WTC11 (cell line): ENCODE measurements around the gene AOAH. TPM values are rescaled to one million over a fixed set of nuclear protein-coding genes. Genes with fewer than 3 reads are reported as not detected.

ENCODE experiments used
- ATAC-seq: fragments of 200-7000 bp; cut with Tn5 transposase; 2 replicates; pipeline ENCODE4 v1.10.0; 2021; ENCODE audit warnings: mild to moderate bottlenecking, moderate library complexity
- CTCF ChIA-PET: fragments of 300-600 bp; sonication (Branson Sonifier 250); formaldehyde crosslinking; loops from one replicate; lab custom pipeline; 2021; ENCODE audit warnings: antibody characterized with exemption; lab: Charles Lee
- POLR2A ChIA-PET: fragments of 350-600 bp; sonication (Branson Sonifier 250); formaldehyde crosslinking; loops from one replicate; lab custom pipeline; 2021; ENCODE audit warnings: antibody characterized with exemption; lab: Charles Lee
- DNase-seq: peaks from one replicate; pipeline ENCODE4 v3.0.0; 2021; ENCODE audit warnings: low spot score
- H3K27ac Mint-ChIP-seq: 2 replicates; pipeline ENCODE4 v1.8.0; 2021; ENCODE audit warnings: mixed read lengths
- H3K27me3 Mint-ChIP-seq: 2 replicates; pipeline ENCODE4 v1.8.0; 2021; ENCODE audit warnings: low read depth, mild to moderate bottlenecking, moderate library complexity, mixed read lengths
- H3K36me3 Mint-ChIP-seq: 2 replicates; pipeline ENCODE4 v1.8.0; 2021; ENCODE audit warnings: mixed read lengths
- H3K4me1 Mint-ChIP-seq: 2 replicates; pipeline ENCODE4 v1.8.0; 2022; ENCODE audit warnings: mixed read lengths
- H3K4me3 Mint-ChIP-seq: 2 replicates; pipeline ENCODE4 v1.8.0; 2021; ENCODE audit warnings: mild to moderate bottlenecking, moderate library complexity, mixed read lengths
- H3K9me3 Mint-ChIP-seq: 2 replicates; pipeline ENCODE4 v1.8.0; 2021; ENCODE audit warnings: mixed read lengths
- ATF1 ChIP-seq: sonication (generic); formaldehyde crosslinking; IDR thresholded peaks from 2 replicates; pipeline ENCODE4 v1.8.1; 2023; ENCODE audit warnings: mild to moderate bottlenecking, moderate library complexity, missing genetic modification reagents
- CBFB ChIP-seq: sonication (generic); formaldehyde crosslinking; IDR thresholded peaks from 2 replicates; pipeline ENCODE4 v1.8.1; 2022; ENCODE audit warnings: mild to moderate bottlenecking, low read depth, missing genetic modification reagents
- ELF4 ChIP-seq: sonication (generic); formaldehyde crosslinking; IDR thresholded peaks from 2 replicates; pipeline ENCODE4 v1.8.1; 2022; ENCODE audit warnings: low read depth, mild to moderate bottlenecking, moderate library complexity, missing genetic modification reagents
- FOXK1 ChIP-seq: sonication (generic); formaldehyde crosslinking; IDR thresholded peaks from 2 replicates; pipeline ENCODE4 v1.8.0; 2022; ENCODE audit warnings: mild to moderate bottlenecking, moderate library complexity, missing genetic modification reagents
- GRHL2 ChIP-seq: fragments of 250-450 bp; sonication (Bioruptor Pico); IDR thresholded peaks from 2 replicates; pipeline ENCODE4 v1.8.0; 2022; ENCODE audit warnings: mild to moderate bottlenecking, moderate library complexity; ENCODE audit not compliant: insufficient replicate concordance, severe bottlenecking
- GTF2I ChIP-seq: fragments of 250-450 bp; sonication (Bioruptor Pico); conservative IDR thresholded peaks from 2 replicates; pipeline ENCODE4 v1.4.0; 2021; ENCODE audit warnings: mild to moderate bottlenecking
- IRF2 ChIP-seq: sonication (generic); formaldehyde crosslinking; IDR thresholded peaks from 2 replicates; pipeline ENCODE4 v1.8.0; 2022; ENCODE audit warnings: low read depth, missing genetic modification reagents, borderline replicate concordance
- MLX ChIP-seq: sonication (generic); formaldehyde crosslinking; IDR thresholded peaks from 2 replicates; pipeline ENCODE4 v1.8.1; 2023; ENCODE audit warnings: mild to moderate bottlenecking, missing genetic modification reagents, moderate library complexity
- MXD4 ChIP-seq: fragments of 250-450 bp; sonication (Bioruptor Pico); IDR thresholded peaks from 2 replicates; pipeline ENCODE4 v1.8.0; 2021; ENCODE audit warnings: mild to moderate bottlenecking, moderate library complexity, borderline replicate concordance
- NR1H2 ChIP-seq: sonication (generic); formaldehyde crosslinking; IDR thresholded peaks from 2 replicates; pipeline ENCODE4 v1.9.0; 2021; ENCODE audit warnings: mild to moderate bottlenecking, moderate library complexity, missing genetic modification reagents
- OVOL2 ChIP-seq: fragments of 250-450 bp; sonication (Bioruptor Pico); IDR thresholded peaks from 2 replicates; pipeline ENCODE4 v1.9.0; 2021; ENCODE audit warnings: mild to moderate bottlenecking, borderline replicate concordance
- PRRX2 ChIP-seq: fragments of 250-450 bp; sonication (Bioruptor Pico); IDR thresholded peaks from 2 replicates; pipeline ENCODE4 v1.8.0; 2021; ENCODE audit warnings: mild to moderate bottlenecking
- TP53 ChIP-seq: sonication (generic); formaldehyde crosslinking; IDR thresholded peaks from 2 replicates; pipeline ENCODE4 v1.8.1; 2023; ENCODE audit warnings: mild to moderate bottlenecking, missing genetic modification reagents
- ZNF121 ChIP-seq: sonication (generic); formaldehyde crosslinking; IDR thresholded peaks from 2 replicates; pipeline ENCODE4 v1.8.0; 2023; ENCODE audit warnings: missing genetic modification reagents
- ZNF219 ChIP-seq: sonication (generic); formaldehyde crosslinking; IDR thresholded peaks from 2 replicates; pipeline ENCODE4 v1.8.0; 2023; ENCODE audit warnings: missing genetic modification reagents, mild to moderate bottlenecking, borderline replicate concordance
- ZNF232 ChIP-seq: sonication (generic); formaldehyde crosslinking; IDR thresholded peaks from 2 replicates; pipeline ENCODE4 v1.8.0; 2022; ENCODE audit warnings: mild to moderate bottlenecking, missing genetic modification reagents
- total RNA-seq: library from RNA; stranded (reverse); gene quantifications from 3 replicates; pipeline ENCODE4 v1.2.3, GENCODE V29; 2021
- TF ChIP-seq, protein P1 (sequence below): sonication (generic); formaldehyde crosslinking; IDR thresholded peaks from 2 replicates; pipeline ENCODE4 v1.8.0; 2022; ENCODE audit warnings: mild to moderate bottlenecking, missing genetic modification reagents
- TF ChIP-seq, protein P2 (sequence below): sonication (generic); formaldehyde crosslinking; IDR thresholded peaks from 2 replicates; pipeline ENCODE4 v1.8.0; 2022; ENCODE audit warnings: mild to moderate bottlenecking, missing genetic modification reagents
- TF ChIP-seq, protein P3 (sequence below): fragments of 250-450 bp; sonication (Bioruptor Pico); IDR thresholded peaks from 2 replicates; pipeline ENCODE4 v1.9.0; 2021; ENCODE audit warnings: mild to moderate bottlenecking, borderline replicate concordance
- TF ChIP-seq, protein P4 (sequence below): sonication (generic); formaldehyde crosslinking; IDR thresholded peaks from 2 replicates; pipeline ENCODE4 v1.8.1; 2023; ENCODE audit warnings: mild to moderate bottlenecking, missing genetic modification reagents, borderline replicate concordance

AOAH gene
- total RNA-seq, 1 experiment from 2014 or later: 0.31 TPM

DNA sequence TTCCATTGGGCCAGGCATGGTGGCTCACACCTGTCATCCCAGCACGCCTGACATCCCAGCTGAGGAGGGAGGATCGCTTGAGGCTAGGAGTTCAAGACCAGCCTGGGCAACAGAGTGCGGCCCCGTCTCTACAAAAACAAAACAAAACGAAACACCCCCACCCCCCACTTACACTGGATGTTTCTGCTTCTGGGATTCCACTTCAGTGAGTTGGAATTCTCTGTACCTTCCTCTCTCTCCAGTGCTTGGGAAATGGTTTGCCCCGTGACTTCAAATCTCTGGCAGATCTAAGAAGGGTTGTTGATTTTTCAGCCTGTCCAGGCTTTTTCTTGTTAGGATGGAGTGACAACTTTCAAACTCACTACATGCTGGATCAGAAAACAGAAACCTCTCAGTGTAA, 227.7 kb downstream of the AOAH start:
- Mint-ChIP-seq H3K4me3 (no peak overlapping the region), H3K4me1 (peaks cover 4% of the 10 kb centered on the region; the same call in 1 of the 2 replicates), H3K27me3 (no peaks in the 10 kb centered on the region), H3K9me3 (peaks cover 18% of the 10 kb centered on the region), H3K27ac (no peak overlapping the region), H3K36me3 (no peaks in the 10 kb centered on the region; the same call in 1 of the 2 replicates)
- ATAC-seq: no peak
- CTCF ChIA-PET: no interaction called here
- DNase-seq: no peak
- POLR2A ChIA-PET: no interaction called here
- TF ChIP-seq MLX: no peak
- TF ChIP-seq, protein P1, sequence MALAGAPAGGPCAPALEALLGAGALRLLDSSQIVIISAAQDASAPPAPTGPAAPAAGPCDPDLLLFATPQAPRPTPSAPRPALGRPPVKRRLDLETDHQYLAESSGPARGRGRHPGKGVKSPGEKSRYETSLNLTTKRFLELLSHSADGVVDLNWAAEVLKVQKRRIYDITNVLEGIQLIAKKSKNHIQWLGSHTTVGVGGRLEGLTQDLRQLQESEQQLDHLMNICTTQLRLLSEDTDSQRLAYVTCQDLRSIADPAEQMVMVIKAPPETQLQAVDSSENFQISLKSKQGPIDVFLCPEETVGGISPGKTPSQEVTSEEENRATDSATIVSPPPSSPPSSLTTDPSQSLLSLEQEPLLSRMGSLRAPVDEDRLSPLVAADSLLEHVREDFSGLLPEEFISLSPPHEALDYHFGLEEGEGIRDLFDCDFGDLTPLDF (CRISPR knock-in tag): no peak

GRCh38 chr7:36491317-36491716, 233.0 kb downstream of the AOAH start:
- Mint-ChIP-seq H3K27ac (no peak overlapping the region), H3K36me3 (peaks cover 12% of the 10 kb centered on the region), H3K4me3 (no peak overlapping the region), H3K27me3 (no peaks in the 10 kb centered on the region), H3K4me1 (no peaks in the 10 kb centered on the region), H3K9me3 (peaks cover 19% of the 10 kb centered on the region)
- no peak for DNase-seq
- CTCF ChIA-PET: interaction anchor here (3.7 kb wide), 1 partner anchor 707 kb away, joined by 11 read pairs; no protein-coding TSS in a partner anchor
- TF ChIP-seq ELF4 (CRISPR knock-in tag) (no peak), TP53 (CRISPR knock-in tag) (no peak), CBFB (CRISPR knock-in tag) (no peak), FOXK1 (no peak), MXD4 (CRISPR knock-in tag) (no peak)
- TF ChIP-seq, protein P2, sequence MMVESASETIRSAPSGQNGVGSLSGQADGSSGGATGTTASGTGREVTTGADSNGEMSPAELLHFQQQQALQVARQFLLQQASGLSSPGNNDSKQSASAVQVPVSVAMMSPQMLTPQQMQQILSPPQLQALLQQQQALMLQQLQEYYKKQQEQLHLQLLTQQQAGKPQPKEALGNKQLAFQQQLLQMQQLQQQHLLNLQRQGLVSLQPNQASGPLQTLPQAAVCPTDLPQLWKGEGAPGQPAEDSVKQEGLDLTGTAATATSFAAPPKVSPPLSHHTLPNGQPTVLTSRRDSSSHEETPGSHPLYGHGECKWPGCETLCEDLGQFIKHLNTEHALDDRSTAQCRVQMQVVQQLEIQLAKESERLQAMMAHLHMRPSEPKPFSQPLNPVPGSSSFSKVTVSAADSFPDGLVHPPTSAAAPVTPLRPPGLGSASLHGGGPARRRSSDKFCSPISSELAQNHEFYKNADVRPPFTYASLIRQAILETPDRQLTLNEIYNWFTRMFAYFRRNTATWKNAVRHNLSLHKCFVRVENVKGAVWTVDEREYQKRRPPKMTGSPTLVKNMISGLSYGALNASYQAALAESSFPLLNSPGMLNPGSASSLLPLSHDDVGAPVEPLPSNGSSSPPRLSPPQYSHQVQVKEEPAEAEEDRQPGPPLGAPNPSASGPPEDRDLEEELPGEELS (CRISPR knock-in tag): no peak
- TF ChIP-seq, protein P3, sequence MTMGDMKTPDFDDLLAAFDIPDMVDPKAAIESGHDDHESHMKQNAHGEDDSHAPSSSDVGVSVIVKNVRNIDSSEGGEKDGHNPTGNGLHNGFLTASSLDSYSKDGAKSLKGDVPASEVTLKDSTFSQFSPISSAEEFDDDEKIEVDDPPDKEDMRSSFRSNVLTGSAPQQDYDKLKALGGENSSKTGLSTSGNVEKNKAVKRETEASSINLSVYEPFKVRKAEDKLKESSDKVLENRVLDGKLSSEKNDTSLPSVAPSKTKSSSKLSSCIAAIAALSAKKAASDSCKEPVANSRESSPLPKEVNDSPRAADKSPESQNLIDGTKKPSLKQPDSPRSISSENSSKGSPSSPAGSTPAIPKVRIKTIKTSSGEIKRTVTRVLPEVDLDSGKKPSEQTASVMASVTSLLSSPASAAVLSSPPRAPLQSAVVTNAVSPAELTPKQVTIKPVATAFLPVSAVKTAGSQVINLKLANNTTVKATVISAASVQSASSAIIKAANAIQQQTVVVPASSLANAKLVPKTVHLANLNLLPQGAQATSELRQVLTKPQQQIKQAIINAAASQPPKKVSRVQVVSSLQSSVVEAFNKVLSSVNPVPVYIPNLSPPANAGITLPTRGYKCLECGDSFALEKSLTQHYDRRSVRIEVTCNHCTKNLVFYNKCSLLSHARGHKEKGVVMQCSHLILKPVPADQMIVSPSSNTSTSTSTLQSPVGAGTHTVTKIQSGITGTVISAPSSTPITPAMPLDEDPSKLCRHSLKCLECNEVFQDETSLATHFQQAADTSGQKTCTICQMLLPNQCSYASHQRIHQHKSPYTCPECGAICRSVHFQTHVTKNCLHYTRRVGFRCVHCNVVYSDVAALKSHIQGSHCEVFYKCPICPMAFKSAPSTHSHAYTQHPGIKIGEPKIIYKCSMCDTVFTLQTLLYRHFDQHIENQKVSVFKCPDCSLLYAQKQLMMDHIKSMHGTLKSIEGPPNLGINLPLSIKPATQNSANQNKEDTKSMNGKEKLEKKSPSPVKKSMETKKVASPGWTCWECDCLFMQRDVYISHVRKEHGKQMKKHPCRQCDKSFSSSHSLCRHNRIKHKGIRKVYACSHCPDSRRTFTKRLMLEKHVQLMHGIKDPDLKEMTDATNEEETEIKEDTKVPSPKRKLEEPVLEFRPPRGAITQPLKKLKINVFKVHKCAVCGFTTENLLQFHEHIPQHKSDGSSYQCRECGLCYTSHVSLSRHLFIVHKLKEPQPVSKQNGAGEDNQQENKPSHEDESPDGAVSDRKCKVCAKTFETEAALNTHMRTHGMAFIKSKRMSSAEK (CRISPR knock-in tag): no peak
- POLR2A ChIA-PET: no interaction called here
- no peak for ATAC-seq

- no peak for ATAC-seq
- CTCF ChIA-PET: interaction anchor here (0.9 to 3.7 kb wide), 5 partner anchors 163 to 708 kb away, joined by 3 to 11 read pairs (median 4); no protein-coding TSS in a partner anchor
- DNase-seq: no peak
- Mint-ChIP-seq H3K36me3 (peaks cover 12% of the 10 kb centered on the region), H3K4me3 (no peak overlapping the region), H3K9me3 (peaks cover 19% of the 10 kb centered on the region), H3K27me3 (no peaks in the 10 kb centered on the region), H3K27ac (no peak overlapping the region), H3K4me1 (no peaks in the 10 kb centered on the region)
- POLR2A ChIA-PET: no interaction called here
- TF ChIP-seq FOXK1: no peak
- no peak for TF ChIP-seq PRRX2 (CRISPR knock-in tag)
- TF ChIP-seq GTF2I (CRISPR knock-in tag): no peak
- no peak for TF ChIP-seq IRF2 (CRISPR knock-in tag)
- TF ChIP-seq NR1H2 (CRISPR knock-in tag): no peak
- no peak for TF ChIP-seq ZNF219 (CRISPR knock-in tag)
- TF ChIP-seq ATF1 (CRISPR knock-in tag): no peak
- TF ChIP-seq OVOL2 (CRISPR knock-in tag): no peak
- TF ChIP-seq ZNF232 (CRISPR knock-in tag): no peak
- TF ChIP-seq GRHL2 (CRISPR knock-in tag): no peak
- no peak for TF ChIP-seq ZNF121
- TF ChIP-seq, protein P4, sequence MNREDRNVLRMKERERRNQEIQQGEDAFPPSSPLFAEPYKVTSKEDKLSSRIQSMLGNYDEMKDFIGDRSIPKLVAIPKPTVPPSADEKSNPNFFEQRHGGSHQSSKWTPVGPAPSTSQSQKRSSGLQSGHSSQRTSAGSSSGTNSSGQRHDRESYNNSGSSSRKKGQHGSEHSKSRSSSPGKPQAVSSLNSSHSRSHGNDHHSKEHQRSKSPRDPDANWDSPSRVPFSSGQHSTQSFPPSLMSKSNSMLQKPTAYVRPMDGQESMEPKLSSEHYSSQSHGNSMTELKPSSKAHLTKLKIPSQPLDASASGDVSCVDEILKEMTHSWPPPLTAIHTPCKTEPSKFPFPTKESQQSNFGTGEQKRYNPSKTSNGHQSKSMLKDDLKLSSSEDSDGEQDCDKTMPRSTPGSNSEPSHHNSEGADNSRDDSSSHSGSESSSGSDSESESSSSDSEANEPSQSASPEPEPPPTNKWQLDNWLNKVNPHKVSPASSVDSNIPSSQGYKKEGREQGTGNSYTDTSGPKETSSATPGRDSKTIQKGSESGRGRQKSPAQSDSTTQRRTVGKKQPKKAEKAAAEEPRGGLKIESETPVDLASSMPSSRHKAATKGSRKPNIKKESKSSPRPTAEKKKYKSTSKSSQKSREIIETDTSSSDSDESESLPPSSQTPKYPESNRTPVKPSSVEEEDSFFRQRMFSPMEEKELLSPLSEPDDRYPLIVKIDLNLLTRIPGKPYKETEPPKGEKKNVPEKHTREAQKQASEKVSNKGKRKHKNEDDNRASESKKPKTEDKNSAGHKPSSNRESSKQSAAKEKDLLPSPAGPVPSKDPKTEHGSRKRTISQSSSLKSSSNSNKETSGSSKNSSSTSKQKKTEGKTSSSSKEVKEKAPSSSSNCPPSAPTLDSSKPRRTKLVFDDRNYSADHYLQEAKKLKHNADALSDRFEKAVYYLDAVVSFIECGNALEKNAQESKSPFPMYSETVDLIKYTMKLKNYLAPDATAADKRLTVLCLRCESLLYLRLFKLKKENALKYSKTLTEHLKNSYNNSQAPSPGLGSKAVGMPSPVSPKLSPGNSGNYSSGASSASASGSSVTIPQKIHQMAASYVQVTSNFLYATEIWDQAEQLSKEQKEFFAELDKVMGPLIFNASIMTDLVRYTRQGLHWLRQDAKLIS: no peak
Measured at GRCh38 chr7:36490419-36490830, 233.9 kb downstream of the AOAH start.
